Measurements from ENCODE around the gene CNTN5. TPM values are rescaled to one million over a fixed set of nuclear protein-coding genes. Genes with fewer than 3 reads are reported as not detected.

The CNTN5 gene
- total and polyA plus RNA-seq, 10 of the 15 experiments (the other 5 are each of a cell fraction or from before 2014, with no cell fraction given), result 0.01 TPM; not detected in 9

- Histone ChIP-seq H3K79me2 (ENCODE audit: control insufficient read depth, insufficient read depth, low read length) (no peaks in the 10 kb centered on the region), H3K9me3 (replicated peaks; ENCODE audit: control insufficient read depth, insufficient read depth, low read length) (no peaks in the 10 kb centered on the region), H3K4me1 (ENCODE audit: control insufficient read depth, insufficient read depth, low read length) (no peaks in the 10 kb centered on the region), H4K20me1 (ENCODE audit: control insufficient read depth, insufficient read depth) (no peaks in the 10 kb centered on the region), H3K36me3 (ENCODE audit: control insufficient read depth in 2 of 2, insufficient read depth in 2 of 2, low read length in 1 of 2) (no peaks in the 10 kb centered on the region), H3K27me3 (replicated peaks in 1 of 2; ENCODE audit: control insufficient read depth in 2 of 2, insufficient read depth in 2 of 2, low read length in 1 of 2) (no peaks in the 10 kb centered on the region; a peak in 1 of 4 replicates), H3K4me3 (no peak overlapping the region), H3K9ac (ENCODE audit: control insufficient read depth, insufficient read depth, low read length) (no peak overlapping the region), H3K27ac (ENCODE audit: control insufficient read depth, insufficient read depth) (no peak overlapping the region), H3K4me2 (ENCODE audit: control insufficient read depth, insufficient read depth) (no peak overlapping the region), H2AFZ (ENCODE audit: control insufficient read depth, low read depth, low read length) (no peak overlapping the region)
- 25% methylated on average over 6 of the region's 6 CpGs for WGBS (ENCODE audit: insufficient coverage, insufficient replicate concordance, low lambda C conversion rate, missing lambda C conversion rate)
- no TSS peak for BruUV-seq (replicated peaks)
- no peak for DNase-seq (ENCODE audit: low read depth, low spot score)
- in situ Hi-C loops (cut with MboI) (no loop called here), intact Hi-C loops (cut with micrococcal nuclease; ENCODE audit: unreplicated experiment) (no loop called here)
- ChIA-PET CTCF (no interaction called here), SMC1A (ENCODE audit: uncharacterized antibody, unreplicated experiment) (interaction anchor here (0.6 kb wide), 1 partner anchor 526 kb away, joined by 3 read pairs; no protein-coding TSS in a partner anchor), POLR2A (no interaction called here), RAD21 (ENCODE audit: unreplicated experiment) (no interaction called here)
- no peak for FAIRE-seq
- TF ChIP-seq SIN3A (IDR thresholded peaks at IDR 0.05; ENCODE audit: low read depth, low read length), result no peak
- TF ChIP-seq SUZ12 (IDR thresholded peaks at IDR 0.05; ENCODE audit: unreplicated experiment), result no peak
- ATAC-seq, result no peak
These were observed 1274.0 kb downstream of the CNTN5 start for GRCh38 chr11:100294748-100295147.

DNA sequence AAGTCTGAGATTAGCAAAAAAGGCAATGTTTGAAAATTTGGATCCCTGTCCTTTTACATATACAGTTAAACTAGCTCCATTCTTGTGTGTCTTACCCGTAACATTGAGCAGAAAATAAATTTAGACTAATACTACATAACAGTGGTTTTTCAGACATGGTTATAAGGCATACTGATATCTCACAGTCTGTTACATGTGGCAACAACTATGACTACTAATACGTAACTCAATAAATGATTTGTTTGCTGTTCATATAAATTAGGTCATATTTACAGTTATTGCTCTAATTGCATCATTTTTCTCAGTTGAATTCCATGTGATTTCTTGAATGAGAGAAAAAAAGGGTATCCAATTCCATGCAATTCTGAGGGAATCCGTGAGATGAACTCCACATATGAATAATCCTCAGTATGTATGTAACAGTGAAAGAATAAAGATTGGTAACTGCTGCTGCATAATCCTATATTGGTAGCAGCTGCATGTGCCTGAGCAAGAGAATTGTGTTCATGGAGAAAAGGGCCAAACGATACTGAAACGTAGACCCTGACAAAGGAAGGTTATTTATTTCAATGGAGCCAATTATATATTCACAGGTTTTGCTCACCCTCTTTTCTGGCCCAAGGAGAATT lies 1275.4 kb downstream of the CNTN5 start:
- H3K9me3 ChIP-seq (replicated peaks; ENCODE audit: control insufficient read depth, insufficient read depth, low read length), result no peaks in the 10 kb centered on the region
- no peak overlapping the region for H3K4me2 ChIP-seq (ENCODE audit: control insufficient read depth, insufficient read depth)
- intact Hi-C loops (cut with micrococcal nuclease; ENCODE audit: unreplicated experiment), result no loop called here
- H3K4me1 ChIP-seq (ENCODE audit: control insufficient read depth, insufficient read depth, low read length), result no peaks in the 10 kb centered on the region
- ATAC-seq (no peak), FAIRE-seq (no peak), DNase-seq (ENCODE audit: low read depth, low spot score) (no peak)
- POLR2A ChIA-PET, result no interaction called here
- H4K20me1 ChIP-seq (ENCODE audit: control insufficient read depth, insufficient read depth), result no peaks in the 10 kb centered on the region
- no peak overlapping the region for H3K9ac ChIP-seq (ENCODE audit: control insufficient read depth, insufficient read depth, low read length)
- no TSS peak for BruUV-seq (replicated peaks)
- SMC1A ChIA-PET (ENCODE audit: uncharacterized antibody, unreplicated experiment), result no interaction called here
- no peaks in the 10 kb centered on the region for H3K36me3 ChIP-seq (ENCODE audit: control insufficient read depth in 2 of 2, insufficient read depth in 2 of 2, low read length in 1 of 2)
- WGBS (ENCODE audit: insufficient coverage, insufficient replicate concordance, low lambda C conversion rate, missing lambda C conversion rate), result 13% methylated on average over 5 of the region's 5 CpGs
- in situ Hi-C loops (cut with MboI), result no loop called here
- no peak overlapping the region for H3K4me3 ChIP-seq
- CTCF ChIA-PET, result no interaction called here
- RAD21 ChIA-PET (ENCODE audit: unreplicated experiment), result no interaction called here
- no peak overlapping the region for H2AFZ ChIP-seq (ENCODE audit: control insufficient read depth, low read depth, low read length)
- no peak overlapping the region for H3K27ac ChIP-seq (ENCODE audit: control insufficient read depth, insufficient read depth)
- H3K79me2 ChIP-seq (ENCODE audit: control insufficient read depth, insufficient read depth, low read length), result no peaks in the 10 kb centered on the region
- H3K27me3 ChIP-seq (replicated peaks in 1 of 2; ENCODE audit: control insufficient read depth in 2 of 2, insufficient read depth in 2 of 2, low read length in 1 of 2), result no peaks in the 10 kb centered on the region; a peak in 1 of 4 replicates
- TF ChIP-seq CEBPB (IDR thresholded peaks at IDR 0.05; ENCODE audit: borderline replicate concordance in 1 of 2, low read depth in 2 of 2, low read length in 2 of 2) (no peak), SUPT20H (IDR thresholded peaks at IDR 0.05; ENCODE audit: borderline replicate concordance, control insufficient read depth, low read depth, low read length) (no peak), EED (IDR thresholded peaks at IDR 0.05; ENCODE audit: low read depth) (no peak), POLR2A (IDR thresholded peaks at IDR 0.05; ENCODE audit: low read depth, low read length) (no peak), BMI1 (IDR thresholded peaks at IDR 0.05; ENCODE audit: borderline replicate concordance) (no peak), SP1 (IDR thresholded peaks at IDR 0.05; ENCODE audit: low read depth, low read length) (no peak), CBX3 (IDR thresholded peaks at IDR 0.05; ENCODE audit: borderline replicate concordance, low read depth) (no peak), NBN (IDR thresholded peaks at IDR 0.05) (no peak), RUNX3 (IDR thresholded peaks at IDR 0.05; ENCODE audit: low read length) (no peak), ZNF217 (IDR thresholded peaks at IDR 0.05) (no peak), RAD21 (IDR thresholded peaks at IDR 0.05; ENCODE audit: insufficient read depth, low read depth, low read length) (no peak)
- TF ChIP-seq, protein P1, sequence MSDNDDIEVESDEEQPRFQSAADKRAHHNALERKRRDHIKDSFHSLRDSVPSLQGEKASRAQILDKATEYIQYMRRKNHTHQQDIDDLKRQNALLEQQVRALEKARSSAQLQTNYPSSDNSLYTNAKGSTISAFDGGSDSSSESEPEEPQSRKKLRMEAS (IDR thresholded peaks at IDR 0.05; ENCODE audit: low read depth, low read length), result no peak
- TF ChIP-seq, protein P2, sequence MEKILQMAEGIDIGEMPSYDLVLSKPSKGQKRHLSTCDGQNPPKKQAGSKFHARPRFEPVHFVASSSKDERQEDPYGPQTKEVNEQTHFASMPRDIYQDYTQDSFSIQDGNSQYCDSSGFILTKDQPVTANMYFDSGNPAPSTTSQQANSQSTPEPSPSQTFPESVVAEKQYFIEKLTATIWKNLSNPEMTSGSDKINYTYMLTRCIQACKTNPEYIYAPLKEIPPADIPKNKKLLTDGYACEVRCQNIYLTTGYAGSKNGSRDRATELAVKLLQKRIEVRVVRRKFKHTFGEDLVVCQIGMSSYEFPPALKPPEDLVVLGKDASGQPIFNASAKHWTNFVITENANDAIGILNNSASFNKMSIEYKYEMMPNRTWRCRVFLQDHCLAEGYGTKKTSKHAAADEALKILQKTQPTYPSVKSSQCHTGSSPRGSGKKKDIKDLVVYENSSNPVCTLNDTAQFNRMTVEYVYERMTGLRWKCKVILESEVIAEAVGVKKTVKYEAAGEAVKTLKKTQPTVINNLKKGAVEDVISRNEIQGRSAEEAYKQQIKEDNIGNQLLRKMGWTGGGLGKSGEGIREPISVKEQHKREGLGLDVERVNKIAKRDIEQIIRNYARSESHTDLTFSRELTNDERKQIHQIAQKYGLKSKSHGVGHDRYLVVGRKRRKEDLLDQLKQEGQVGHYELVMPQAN (conservative IDR thresholded peaks at IDR 0.05), result no peak
- TF ChIP-seq, protein P3, sequence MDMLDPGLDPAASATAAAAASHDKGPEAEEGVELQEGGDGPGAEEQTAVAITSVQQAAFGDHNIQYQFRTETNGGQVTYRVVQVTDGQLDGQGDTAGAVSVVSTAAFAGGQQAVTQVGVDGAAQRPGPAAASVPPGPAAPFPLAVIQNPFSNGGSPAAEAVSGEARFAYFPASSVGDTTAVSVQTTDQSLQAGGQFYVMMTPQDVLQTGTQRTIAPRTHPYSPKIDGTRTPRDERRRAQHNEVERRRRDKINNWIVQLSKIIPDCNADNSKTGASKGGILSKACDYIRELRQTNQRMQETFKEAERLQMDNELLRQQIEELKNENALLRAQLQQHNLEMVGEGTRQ (IDR thresholded peaks at IDR 0.05; ENCODE audit: borderline replicate concordance, low read depth, low read length), result no peak
